G401 (cell line): Measurements from ENCODE around the gene FCGR3A. TPM values are rescaled to one million over a fixed set of nuclear protein-coding genes. Genes with fewer than 3 reads are reported as not detected.
"Not testable (repeated sequence)": the region's sequence is repeated elsewhere in the genome, so short reads cannot be mapped to it uniquely, and the experiment has no call there.

Experiments used
- DNase-seq: peaks from one replicate; pipeline ENCODE4 v3.0.0-alpha.2; 2015; ENCODE audit warnings: low spot score
- in situ Hi-C: cut with HindIII; loops from 2 replicates; pipeline ENCODE4 v1.10.0; 2016; ENCODE audit warnings: low sequenced_read_pairs, mixed read lengths
- total RNA-seq: library from RNA; depleted of rRNA; stranded (reverse); fragments of >200 nt; shearing (Covaris generic); gene quantifications from 2 replicates; pipeline ENCODE4 v1.2.3, GENCODE V29; 2014; rRNA removed

FCGR3A gene
- not detected in 2 replicates for total RNA-seq

DNA sequence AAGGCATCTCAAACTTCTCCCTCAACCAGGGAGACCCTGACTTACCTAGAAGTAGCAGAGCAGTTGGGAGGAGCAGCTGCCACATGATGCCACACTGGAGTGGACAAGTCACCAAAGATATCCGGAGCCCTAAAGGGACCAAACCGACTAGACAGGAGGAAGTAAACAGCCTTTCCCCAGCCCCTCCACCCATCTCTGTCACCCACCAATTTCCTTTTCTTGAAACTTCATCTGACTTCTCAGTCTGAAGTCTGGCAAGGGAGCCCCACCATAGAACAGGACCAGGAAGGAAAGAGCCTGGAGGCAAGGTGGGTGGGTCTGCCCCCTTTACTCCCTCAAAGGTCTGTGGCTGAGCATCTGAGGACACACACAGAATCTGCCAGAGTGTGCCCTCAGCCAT is at the start of gene FCGR3A:
Gene FCGR3A (minus strand): TSS at position 167 of the 400 bp plus-strand sequence. CDS start 82 bp downstream, at position 85.
- in situ Hi-C loops, result no loop called here
- no peak for DNase-seq

DNA sequence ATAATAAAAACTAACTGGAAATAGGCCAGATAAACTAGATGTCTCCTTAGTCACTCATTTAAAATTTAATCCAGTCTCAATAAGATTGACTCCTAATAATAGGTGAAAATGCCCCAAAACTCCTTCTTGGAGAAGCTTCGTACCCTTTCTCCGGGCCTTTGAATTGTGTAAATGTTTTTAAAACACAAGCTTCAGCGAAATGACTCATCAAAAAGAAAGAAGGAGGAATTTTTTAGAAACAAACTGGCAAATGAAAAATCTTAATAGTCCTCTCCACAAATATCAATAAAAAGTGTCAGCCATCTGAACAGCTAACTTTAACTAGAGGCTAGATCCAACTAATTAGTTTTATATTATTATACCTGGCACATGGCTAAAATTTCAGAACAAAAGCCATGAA is 47.5 kb upstream of the FCGR3A start:
- DNase-seq, in situ Hi-C loops: not testable (repeated sequence)

DNA sequence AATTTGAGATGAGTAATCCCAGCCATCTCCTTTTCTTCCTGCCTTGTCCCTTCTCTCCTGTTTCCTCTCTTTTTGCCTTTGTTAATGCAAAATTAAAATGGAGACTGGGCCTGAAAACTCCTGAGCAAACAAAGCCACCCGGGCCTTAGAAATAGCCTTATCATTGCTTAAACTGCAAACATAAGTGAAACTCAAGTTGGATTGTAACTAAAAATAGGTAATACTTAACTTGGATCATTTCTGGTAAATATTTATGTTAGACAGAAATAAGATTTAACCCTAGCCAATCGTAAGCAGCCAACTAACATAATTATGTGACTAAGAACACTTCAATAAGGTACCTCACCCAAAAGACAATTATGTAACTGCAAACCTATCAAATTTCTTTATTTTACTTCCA is 46.0 kb upstream of the FCGR3A start:
- in situ Hi-C loops, DNase-seq: not testable (repeated sequence)

DNA sequence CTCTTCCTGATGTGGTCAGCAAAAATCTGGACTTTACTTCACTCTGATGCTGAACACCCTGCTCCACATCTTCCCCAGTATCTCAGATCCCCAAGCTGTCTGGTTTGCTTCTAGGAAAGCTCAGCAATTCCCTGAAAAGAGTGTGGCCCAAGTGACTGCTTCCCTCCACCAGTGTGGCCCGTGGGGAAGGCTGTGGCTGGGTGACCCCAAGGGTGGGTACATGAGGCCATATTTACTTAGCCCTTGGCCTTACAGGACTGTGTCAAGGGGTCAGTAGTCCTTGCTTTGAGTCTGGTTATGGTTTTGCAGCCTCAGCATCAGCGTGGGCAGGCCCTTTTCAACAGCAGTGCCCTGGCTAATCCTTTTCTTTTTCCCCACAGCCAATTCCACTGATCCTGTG is 45.6 kb upstream of the FCGR3A start:
- in situ Hi-C loops, DNase-seq: not testable (repeated sequence)

DNA sequence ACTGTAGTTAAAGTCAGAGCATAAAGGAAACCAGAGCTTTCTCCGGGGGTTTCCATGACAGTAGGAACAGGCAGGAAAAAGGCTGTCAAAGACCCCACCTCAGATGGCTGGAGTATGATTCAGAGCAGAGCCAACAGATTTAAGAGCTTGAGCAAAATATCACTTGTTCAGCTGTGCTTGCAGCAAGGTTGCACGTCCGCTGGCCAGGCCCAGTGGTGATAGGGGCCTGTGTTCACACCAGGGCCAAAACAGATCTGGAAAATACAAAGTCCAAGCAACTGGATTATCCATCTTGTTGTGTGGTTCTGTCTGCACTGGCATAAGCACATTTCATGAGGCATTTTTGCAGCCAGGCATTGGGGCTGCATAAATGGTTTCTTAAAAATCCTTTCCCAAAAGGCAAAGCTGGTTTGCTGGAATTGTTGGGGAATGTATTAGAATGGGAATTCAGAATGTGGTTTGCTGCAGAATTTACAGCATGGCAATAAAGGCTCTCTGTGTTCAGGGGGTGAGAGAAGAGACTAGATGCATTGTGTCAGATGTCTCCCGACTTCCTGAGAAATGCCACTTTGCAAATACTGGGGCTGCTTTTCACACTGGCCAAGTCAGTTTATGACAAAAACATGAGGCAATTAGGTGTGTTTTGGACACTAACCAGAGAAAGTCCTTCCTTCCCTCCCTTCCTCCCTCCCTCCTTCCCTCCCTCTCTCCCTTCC is 44.8 kb upstream of the FCGR3A start:
- DNase-seq, in situ Hi-C loops: not testable (repeated sequence)

DNA sequence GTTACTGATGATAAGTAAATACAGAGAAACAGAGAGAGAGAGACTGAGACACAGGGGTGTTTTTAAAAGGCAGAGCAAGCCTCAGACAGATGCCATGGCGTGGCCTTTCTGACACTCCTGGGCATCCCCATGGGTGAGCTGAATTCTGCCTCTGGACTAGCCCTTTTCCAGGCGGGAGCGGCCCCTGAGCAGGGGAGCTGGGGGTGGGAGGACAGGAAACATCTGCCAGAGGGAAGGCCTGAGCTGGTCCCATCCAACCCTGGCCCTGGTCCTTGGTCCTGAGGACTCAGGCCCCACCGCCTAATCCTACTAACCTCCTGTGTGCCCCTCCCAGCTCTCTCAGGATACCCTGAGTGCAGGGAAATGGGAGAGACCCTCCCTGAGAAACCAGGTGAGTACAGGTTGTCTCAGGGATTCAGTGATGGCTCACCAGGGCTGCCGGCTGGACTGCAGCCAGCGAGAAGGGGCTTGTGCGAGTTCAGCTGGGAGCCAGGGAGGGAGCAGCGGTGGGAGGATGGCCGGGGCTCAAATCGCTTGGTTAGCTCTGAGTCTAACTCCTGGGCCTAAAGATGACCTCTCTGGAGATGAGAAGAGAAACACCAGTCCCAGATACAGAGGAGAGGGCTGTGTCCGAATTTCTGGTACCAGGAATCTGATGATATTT is 43.6 kb upstream of the FCGR3A start:
- in situ Hi-C loops, DNase-seq: not testable (repeated sequence)

DNA sequence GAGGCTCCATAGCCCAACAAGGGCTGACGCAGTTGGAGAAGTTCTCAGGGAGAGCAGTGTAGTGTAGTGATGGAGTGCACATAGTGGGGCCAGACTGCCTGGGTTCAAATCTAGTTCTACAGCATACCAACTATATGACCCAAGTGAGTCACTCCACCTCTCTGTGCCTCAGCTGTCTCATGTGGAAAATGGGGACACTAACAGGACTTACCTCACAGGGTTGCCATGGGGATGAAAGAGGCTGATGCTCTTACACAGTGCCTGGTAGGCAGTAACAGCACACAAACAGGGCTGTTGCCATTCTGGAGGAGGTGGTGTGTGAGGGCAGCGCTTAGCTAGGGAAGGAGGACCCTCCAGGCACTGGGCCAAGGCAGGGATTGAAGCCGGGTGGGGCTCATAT is 43.0 kb upstream of the FCGR3A start:
- in situ Hi-C loops, result not testable (repeated sequence)

DNA sequence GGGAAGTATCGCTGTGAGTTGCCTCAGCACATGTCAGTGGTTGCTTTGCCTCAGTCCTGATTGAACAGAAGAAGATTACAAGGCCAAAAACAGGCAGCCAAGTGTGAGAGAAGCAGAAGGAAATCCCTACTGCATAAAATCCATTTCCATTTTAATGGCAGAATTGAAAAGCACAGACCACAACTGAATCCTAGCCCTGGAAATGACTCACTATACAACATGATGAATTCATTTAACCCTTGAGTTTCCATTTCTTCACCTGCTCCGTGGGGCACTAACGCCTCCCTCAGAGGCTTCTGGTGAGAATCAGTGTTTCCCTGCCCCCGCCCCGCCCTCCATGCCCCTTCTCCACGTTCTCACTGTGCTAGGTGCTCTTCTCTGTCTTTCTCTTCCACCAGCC is 40.3 kb upstream of the FCGR3A start:
- DNase-seq, in situ Hi-C loops: not testable (repeated sequence)

More for the DNA sequence above, 43.0 kb upstream of the FCGR3A start:
- DNase-seq, result not testable (repeated sequence)

DNA sequence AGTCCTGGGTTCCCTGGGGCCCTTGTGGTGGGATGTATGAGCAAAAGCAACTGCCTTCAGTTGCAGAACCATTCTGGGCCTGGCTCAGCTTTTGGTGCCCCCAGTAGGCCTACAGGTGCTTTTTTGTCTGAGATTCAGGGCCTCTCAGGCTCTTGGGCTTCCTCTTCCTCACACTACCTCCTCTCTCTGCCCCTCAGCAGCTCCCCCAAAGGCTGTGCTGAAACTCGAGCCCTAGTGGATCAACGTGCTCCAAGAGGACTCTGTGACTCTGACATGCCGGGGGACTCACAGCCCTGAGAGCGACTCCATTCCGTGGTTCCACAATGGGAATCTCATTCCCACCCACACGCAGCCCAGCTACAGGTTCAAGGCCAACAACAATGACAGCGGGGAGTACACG is 39.7 kb upstream of the FCGR3A start:
- DNase-seq, result not testable (repeated sequence)

DNA sequence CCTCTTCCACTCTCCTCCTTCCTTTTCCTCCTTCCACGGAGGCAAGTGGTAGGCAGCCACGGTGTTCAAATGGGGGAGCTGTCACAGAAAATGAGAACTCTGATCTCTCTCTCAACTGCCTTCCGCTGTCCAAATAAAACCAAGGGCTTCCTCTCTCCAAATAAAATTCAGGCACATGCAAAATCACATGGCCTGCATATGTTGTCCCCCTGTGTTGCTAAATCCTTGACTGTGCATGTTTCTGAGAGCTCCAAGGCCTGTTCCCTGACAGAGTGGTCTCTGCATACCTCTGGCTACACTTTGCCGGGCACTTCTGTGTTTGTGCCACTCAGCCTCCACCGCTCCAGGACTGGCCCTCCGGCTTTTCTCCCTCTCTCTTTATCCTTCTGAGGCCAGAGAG is 39.0 kb upstream of the FCGR3A start:
- in situ Hi-C loops, result not testable (repeated sequence)

More for the DNA sequence above, 39.7 kb upstream of the FCGR3A start:
- in situ Hi-C loops, result not testable (repeated sequence)

DNA sequence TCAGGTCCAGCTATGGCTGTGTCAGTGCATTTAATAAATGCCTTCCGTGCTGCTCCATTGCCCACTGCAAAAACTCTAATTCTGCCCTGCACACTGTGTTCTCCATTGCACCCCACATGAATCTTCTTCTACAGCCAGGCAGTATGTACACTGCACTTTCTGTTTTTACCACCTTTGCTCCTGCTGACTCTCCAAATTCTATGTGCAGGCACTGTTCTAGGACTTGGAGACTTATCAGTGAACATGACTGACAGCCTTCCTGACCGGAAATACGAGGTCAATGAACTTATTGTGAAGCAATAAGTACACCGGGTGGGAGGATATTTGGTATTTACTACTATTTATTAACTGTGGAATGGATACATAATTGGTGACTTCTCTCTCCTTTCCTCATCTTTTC is 33.3 kb upstream of the FCGR3A start:
- DNase-seq, in situ Hi-C loops: not testable (repeated sequence)

More for the DNA sequence above, 39.0 kb upstream of the FCGR3A start:
- DNase-seq, result not testable (repeated sequence)

DNA sequence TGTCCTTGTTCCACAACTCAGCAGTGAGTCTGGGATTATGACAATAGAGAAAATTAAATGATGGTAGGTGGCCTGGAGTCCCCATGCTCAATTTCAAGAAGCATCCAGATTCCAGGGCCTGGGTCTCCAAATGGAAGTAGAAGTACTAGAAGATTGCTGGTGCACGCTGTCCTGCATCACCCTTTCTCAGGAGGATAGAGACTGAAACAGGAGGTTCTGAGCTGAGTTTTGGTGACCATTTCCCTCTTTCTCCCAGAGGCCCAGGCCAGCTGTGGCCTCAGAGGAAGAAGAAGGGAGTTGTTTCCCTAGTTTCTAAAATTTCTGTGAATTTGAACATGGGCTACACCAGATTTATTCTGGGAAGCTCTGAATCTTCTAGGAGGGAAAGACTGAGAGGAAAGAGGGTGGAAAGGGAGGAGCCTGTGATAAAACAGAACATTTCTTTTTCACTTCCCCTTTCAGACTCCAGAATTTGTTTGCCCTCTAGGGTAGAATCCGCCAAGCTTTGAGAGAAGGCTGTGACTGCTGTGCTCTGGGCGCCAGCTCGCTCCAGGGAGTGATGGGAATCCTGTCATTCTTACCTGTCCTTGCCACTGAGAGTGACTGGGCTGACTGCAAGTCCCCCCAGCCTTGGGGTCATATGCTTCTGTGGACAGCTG is 31.4 kb upstream of the FCGR3A start:
- in situ Hi-C loops, DNase-seq: not testable (repeated sequence)

DNA sequence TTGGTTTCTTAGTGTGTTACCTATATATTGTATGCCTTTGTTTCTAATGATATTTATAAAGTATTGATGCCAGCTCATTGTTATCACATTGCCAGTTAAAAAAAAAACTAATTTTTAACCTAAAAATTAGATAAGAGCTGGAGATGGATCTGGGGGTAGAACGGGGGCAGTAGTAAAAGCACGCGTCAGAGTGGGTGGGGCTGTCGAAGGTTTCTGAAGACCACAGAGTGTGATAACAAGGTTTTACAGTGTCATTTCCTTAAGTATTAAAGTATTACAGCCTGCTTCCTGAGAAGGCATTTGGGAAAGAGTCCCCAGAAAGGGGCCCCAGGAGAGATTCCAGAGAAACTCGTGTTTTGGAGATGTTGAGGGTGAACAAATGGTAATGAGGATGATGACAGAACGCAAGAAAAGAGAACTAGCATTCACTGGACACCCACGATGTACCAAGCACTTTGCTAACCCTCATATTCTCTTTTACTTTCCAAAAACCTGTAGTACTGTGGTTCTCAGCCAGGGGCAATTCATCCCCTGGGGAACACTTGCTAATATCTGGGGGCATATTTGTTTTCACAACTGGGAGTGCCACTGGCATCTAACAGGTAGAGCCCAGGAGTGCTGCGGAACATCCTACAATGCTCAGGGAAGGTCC is 30.4 kb upstream of the FCGR3A start:
- in situ Hi-C loops, DNase-seq: not testable (repeated sequence)

DNA sequence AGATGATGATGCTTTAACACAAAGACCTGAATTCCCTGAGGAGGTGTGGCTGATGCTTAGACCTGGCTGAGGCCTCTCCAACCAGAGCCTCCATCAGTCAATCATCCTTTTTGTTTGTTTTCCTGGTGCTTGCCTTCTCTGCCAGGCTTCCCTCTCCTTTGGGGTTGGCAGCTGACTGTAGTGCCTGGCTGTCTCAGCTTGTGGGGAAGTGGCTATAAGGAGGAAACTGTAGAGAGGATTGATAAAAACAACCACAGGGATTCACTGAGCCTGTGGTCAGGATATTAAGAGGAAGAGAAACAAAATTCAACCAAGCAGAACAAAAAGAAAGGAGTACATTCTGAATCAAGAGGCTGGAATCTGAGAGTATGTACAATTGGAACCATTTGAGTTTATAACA is 27.1 kb upstream of the FCGR3A start:
- DNase-seq, in situ Hi-C loops: not testable (repeated sequence)

DNA sequence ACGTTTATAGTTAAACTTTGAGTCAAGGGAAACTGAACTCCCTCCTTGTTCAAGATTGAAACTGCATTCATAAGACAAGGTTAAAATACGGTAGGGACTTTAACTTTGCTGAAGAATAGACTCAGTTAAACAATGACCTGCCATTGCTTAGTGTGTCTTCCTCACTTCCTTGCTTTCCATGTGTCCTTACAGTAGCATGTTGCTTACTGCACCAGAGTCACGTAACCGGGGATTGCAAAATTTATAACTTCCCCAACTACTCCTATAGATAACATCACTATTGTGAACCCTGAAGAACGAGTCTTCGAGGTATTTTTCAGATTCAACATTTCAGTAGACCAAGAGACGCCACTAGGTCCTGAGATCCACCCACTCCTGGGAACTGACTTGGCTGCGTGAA is 22.1 kb upstream of the FCGR3A start:
- DNase-seq, in situ Hi-C loops: not testable (repeated sequence)

DNA sequence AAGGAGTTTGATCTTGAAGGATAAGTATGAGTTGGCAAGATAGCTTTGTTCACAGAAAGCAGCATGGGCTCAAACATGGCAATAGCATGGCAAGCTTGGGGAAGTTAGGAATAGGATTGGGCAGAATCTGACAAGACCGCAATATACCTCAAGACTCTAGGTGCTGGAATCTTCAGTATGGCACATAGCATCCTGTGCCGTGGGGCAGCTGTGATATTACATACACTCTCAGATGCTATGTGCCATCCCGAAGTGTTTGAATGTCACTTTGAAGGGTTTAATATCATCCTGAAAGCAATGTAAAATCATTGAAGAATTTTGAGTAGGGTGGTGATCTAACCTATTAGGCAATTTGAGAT is 17.0 kb upstream of the FCGR3A start:
- DNase-seq, in situ Hi-C loops: not testable (repeated sequence)

DNA sequence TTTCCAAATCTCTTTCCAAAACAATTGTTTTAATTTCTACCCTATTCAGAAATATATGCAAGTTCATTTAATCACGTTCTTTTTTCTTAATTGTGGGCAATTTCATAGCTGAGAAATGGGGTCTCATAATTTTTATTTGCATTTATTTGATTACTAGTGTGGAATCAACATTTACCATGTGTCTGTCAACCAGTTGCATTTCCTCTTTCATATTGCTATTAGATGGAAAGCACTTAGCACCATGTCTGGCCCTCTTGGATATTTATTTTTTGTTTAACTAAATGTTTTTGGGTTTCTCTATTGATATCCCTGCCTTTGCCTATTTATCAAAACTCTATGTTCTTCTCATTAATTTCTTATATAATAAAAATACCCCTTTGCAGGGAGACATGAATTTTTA is 13.9 kb upstream of the FCGR3A start:
- DNase-seq, in situ Hi-C loops: not testable (repeated sequence)

DNA sequence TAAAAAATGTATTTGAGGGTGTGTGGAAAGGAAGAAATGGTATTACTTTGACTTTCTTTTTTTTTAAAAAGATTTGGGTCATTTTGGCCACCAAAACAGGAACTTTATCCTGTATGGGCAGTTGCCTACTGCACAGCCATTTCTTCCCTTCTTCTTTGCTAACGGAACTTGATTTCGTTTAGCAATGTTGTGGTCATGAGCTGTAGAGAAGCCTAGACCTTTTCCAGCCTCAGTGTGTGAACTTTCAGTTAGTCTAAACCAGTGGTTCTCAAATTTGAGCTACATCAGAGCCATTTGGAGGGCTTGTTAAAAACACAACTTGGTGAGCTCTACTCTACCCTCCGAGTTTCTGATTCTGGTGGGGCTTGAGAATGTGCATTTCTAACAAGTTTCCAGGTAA is 12.8 kb upstream of the FCGR3A start:
- in situ Hi-C loops, DNase-seq: not testable (repeated sequence)

DNA sequence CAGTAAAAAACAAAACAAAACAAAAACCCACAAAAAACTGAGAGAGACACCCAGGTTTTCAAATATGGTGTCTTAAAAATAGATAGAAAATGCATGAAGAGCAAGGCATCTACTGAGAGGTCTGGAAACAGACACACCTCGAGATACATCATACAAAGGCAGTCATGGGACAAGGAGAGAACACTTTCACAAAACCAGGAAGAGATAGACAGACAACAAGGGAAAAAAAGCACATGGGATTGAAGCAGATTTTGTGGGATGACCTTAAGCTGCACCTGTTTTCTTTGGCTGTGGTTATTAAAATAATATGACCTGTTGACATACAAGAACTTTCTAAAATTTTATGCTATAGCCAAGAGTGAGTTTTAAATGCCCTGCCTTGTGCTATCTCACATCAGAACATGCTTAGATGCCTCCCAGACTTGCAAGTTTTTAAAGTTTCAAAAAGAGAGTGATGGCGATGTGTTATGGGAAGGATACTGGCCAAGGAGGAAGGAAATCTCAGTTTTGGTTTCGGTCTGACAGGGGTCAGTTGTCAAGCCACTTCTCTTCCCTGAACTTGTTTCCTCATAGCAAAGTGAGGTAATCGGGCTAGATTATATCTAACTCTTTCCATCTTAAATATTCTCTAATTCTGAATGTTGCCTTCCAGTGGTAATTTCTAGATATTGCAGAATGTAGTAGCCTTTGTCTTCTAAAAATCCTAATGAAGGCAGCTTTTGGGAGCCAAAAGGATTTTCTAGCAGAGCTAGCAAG is 11.5 kb upstream of the FCGR3A start:
- DNase-seq, in situ Hi-C loops: not testable (repeated sequence)
